K562 (cell line): Measurements from ENCODE around the gene LTO1.

Experiments
- ADNP ChIP-seq: fragments of 200-800 bp; sonication (Bioruptor generic); IDR thresholded peaks from 2 replicates; pipeline ENCODE4 v1.6.1; 2016; ENCODE audit warnings: missing genetic modification characterization, missing compliant biosample characterization
- ATF4 ChIP-seq: fragments of 450-650 bp; formaldehyde crosslinking; IDR thresholded peaks from 2 replicates; pipeline ENCODE4 v1.4.0; 2022; ENCODE audit warnings: mild to moderate bottlenecking, moderate library complexity
- ESRRA ChIP-seq: fragments of 450-650 bp; IDR thresholded peaks from 2 replicates; pipeline ENCODE4 v1.6.1; 2014; ENCODE audit warnings: low read depth, mild to moderate bottlenecking, moderate library complexity, borderline replicate concordance
- EZH2 ChIP-seq: IDR thresholded peaks from 2 replicates; pipeline ENCODE4 v1.6.1; 2012; ENCODE audit warnings: low read depth, mild to moderate bottlenecking, inconsistent platforms, low read length, borderline replicate concordance
- NR4A1 ChIP-seq, 2 experiments: fragments of 250-450 bp in 1 of 2; fragments of 450-650 bp in 1 of 2; sonication (Bioruptor Pico) in 1 of 2; IDR thresholded peaks; 2 replicates each; pipeline versions ENCODE4 v1.4.0 to v1.6.1; 2016 to 2020; ENCODE audit warnings: mild to moderate bottlenecking in 2 of 2, missing compliant biosample characterization in 1 of 2, missing genetic modification characterization in 1 of 2, moderate library complexity in 1 of 2

- TF ChIP-seq ATF4 (CRISPR knock-in tag) (no peak), ADNP (tag) (no peak), EZH2 (no peak), ESRRA (no peak), NR4A1 (CRISPR knock-in tag; IDR thresholded peaks at IDR 0.05) (no peak), NR4A1 (tag; IDR thresholded peaks at IDR 0.05) (no peak)
Measured at GRCh38 chr11:69695581-69695980, 20.4 kb upstream of the LTO1 start.
